HG02938 (cell line): ENCODE results near the gene RBM18.

Experiments used
- ATAC-seq: cut with Tn5 transposase; IDR thresholded peaks from one replicate; pipeline ENCODE4 v1.9.1; 2021; ENCODE audit warnings: mild to moderate bottlenecking, moderate library complexity; ENCODE audit not compliant: unreplicated experiment

The RBM18 gene

GRCh38 chr9:122206118-122207046 is 58.3 kb downstream of the RBM18 start:
- no peak for ATAC-seq

GRCh38 chr9:122205176-122205575 is 59.5 kb downstream of the RBM18 start:
- ATAC-seq, result no peak

GRCh38 chr9:122204491-122204890 is 60.1 kb downstream of the RBM18 start:
- no peak for ATAC-seq

- ATAC-seq, result no peak
These were observed 60.6 kb downstream of the RBM18 start for GRCh38 chr9:122204055-122204454.

GRCh38 chr9:122202111-122202510 is 62.5 kb downstream of the RBM18 start:
- no peak for ATAC-seq

- no peak for ATAC-seq
These were observed 63.0 kb downstream of the RBM18 start for GRCh38 chr9:122201641-122202040.

GRCh38 chr9:122200960-122201595 is 63.6 kb downstream of the RBM18 start:
- no peak for ATAC-seq

- no peak for ATAC-seq
These were observed 66.8 kb downstream of the RBM18 start for GRCh38 chr9:122197882-122198281.

GRCh38 chr9:122197426-122197825 is 67.2 kb downstream of the RBM18 start:
- ATAC-seq, result no peak

- ATAC-seq, result no peak
These were observed 68.8 kb downstream of the RBM18 start for GRCh38 chr9:122195875-122196274.

GRCh38 chr9:122193651-122194050 is 71.0 kb downstream of the RBM18 start:
- ATAC-seq, result no peak

GRCh38 chr9:122192914-122193525 is 71.6 kb downstream of the RBM18 start:
- no peak for ATAC-seq

GRCh38 chr9:122192261-122192875 is 72.3 kb downstream of the RBM18 start:
- ATAC-seq, result no peak

GRCh38 chr9:122191584-122191983 is 73.1 kb downstream of the RBM18 start:
- ATAC-seq, result no peak

- no peak for ATAC-seq
These were observed 73.9 kb downstream of the RBM18 start for GRCh38 chr9:122190597-122191381.

GRCh38 chr9:122188369-122188768 is 76.3 kb downstream of the RBM18 start:
- no peak for ATAC-seq
